ENCODE results near the gene DDX46.
"Not testable (repeated sequence)": the region's sequence is repeated elsewhere in the genome, so short reads cannot be mapped to it uniquely, and the experiment has no call there.

Gene DDX46

GRCh38 chr5:134758504-134759341, at the start of gene DDX46:
DDX46 (plus strand) TSS chr5:134758779; CDS start chr5:134758939, 160 bp downstream.
- peak; percentile 55 for DNase-seq (ENCODE audit: low read depth)

- no peak for DNase-seq (ENCODE audit: low read depth)
These were observed 44.5 kb upstream of the DDX46 start for GRCh38 chr5:134714120-134714519.

- DNase-seq (ENCODE audit: low read depth) = no peak
These were observed 44.0 kb upstream of the DDX46 start for GRCh38 chr5:134714541-134714940.

- DNase-seq (ENCODE audit: low read depth) = not testable (repeated sequence)
These were observed 43.1 kb upstream of the DDX46 start for GRCh38 chr5:134715466-134715865.

- no peak for DNase-seq (ENCODE audit: low read depth)
These were observed 33.7 kb upstream of the DDX46 start for GRCh38 chr5:134724872-134725271.

- no peak for DNase-seq (ENCODE audit: low read depth)
These were observed 25.8 kb upstream of the DDX46 start for GRCh38 chr5:134732819-134733218.

GRCh38 chr5:134735243-134735642, 23.3 kb upstream of the DDX46 start:
- DNase-seq (ENCODE audit: low read depth) = no peak

- DNase-seq (ENCODE audit: low read depth) = no peak
These were observed 22.3 kb upstream of the DDX46 start for GRCh38 chr5:134736173-134736812.

- peak; percentile 79 for DNase-seq (ENCODE audit: low read depth)
These were observed 20.2 kb upstream of the DDX46 start, which contains the start of gene CAMLG for GRCh38 chr5:134738133-134738962. CAMLG (plus strand) TSS chr5:134738548; CDS start chr5:134738621, 73 bp downstream.

- DNase-seq (ENCODE audit: low read depth) = peak; percentile 7
These were observed 19.5 kb upstream of the DDX46 start for GRCh38 chr5:134738963-134739661.

- DNase-seq (ENCODE audit: low read depth) = no peak
These were observed 17.5 kb upstream of the DDX46 start for GRCh38 chr5:134741052-134741451.

GRCh38 chr5:134742134-134742533, 16.4 kb upstream of the DDX46 start:
- DNase-seq (ENCODE audit: low read depth) = no peak

- DNase-seq (ENCODE audit: low read depth) = no peak
These were observed 9.2 kb upstream of the DDX46 start for GRCh38 chr5:134749415-134749814.

GRCh38 chr5:134758176-134758503, 439 bp upstream of the DDX46 start:
- no peak for DNase-seq (ENCODE audit: low read depth)

- not testable (repeated sequence) for DNase-seq (ENCODE audit: low read depth)
These were observed 9.1 kb downstream of the DDX46 start for GRCh38 chr5:134767528-134768291.

GRCh38 chr5:134769206-134769605, 10.6 kb downstream of the DDX46 start:
- DNase-seq (ENCODE audit: low read depth) = no peak

- DNase-seq (ENCODE audit: low read depth) = no peak
These were observed 14.0 kb downstream of the DDX46 start for GRCh38 chr5:134772461-134773125.

GRCh38 chr5:134777366-134777765, 18.8 kb downstream of the DDX46 start:
- no peak for DNase-seq (ENCODE audit: low read depth)

- no peak for DNase-seq (ENCODE audit: low read depth)
These were observed 25.8 kb downstream of the DDX46 start for GRCh38 chr5:134784241-134784920.
